ENCODE measurements around the gene ARHGAP8.

ARHGAP8 gene
- long read RNA-seq, partial matches to known transcripts: 0 of 5 reads
- long read RNA-seq, other reads (novel, unspliced or antisense): 5 of 5 reads

DNA sequence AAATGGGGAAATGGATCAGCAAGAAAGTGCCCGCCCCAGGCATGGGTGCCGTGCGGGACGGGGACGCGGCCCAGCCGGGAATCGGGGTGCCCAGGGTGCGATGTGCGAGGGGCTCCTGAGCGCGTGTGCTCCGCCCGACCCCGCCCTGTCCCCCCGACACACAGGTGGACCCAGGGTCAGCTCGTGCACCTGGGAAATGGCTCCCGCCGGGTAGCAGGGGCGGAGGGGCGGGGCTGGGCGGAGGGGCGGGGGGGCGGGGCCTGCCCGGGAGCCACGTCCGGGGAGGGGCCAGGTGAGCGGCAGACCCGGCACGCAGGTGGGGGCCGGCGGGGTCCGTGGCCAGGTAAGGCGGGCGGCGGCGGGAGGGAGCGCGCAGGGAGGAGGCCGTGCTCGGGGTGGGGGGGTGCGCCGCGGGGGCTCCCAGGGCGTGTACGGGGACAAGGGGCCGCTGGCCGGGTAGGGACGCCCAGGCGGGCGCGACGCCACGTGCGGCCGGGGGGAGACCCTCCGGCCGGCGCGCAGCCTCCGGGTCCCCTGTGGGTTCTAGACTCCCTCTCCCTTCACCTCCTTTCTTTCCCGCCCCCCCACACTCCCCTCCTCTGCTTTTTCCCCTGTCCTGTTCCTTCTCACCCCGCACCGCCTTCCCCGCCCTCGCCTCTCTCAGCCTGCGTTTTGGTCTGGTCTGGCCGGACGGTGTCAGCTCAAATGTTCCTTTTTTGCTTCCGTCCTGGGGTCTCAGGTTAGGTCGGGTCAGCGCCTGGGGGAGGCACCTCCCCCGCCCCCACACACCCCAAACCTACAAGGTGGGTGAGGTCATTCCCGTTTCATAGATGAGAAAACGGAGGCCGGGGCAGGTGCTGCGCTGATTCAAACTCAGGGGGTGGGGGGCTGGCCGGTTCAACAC, at the start of gene ARHGAP8:
Gene ARHGAP8, plus strand, starts transcription at position 291 of the 904 bp plus-strand sequence. CDS start 33,953 bp downstream, outside the sequence.
- peaks cover 28% of the 10 kb centered on the region for H3K27me3 ChIP-seq (ENCODE audit: insufficient read depth, poor library complexity, severe bottlenecking)

DNA sequence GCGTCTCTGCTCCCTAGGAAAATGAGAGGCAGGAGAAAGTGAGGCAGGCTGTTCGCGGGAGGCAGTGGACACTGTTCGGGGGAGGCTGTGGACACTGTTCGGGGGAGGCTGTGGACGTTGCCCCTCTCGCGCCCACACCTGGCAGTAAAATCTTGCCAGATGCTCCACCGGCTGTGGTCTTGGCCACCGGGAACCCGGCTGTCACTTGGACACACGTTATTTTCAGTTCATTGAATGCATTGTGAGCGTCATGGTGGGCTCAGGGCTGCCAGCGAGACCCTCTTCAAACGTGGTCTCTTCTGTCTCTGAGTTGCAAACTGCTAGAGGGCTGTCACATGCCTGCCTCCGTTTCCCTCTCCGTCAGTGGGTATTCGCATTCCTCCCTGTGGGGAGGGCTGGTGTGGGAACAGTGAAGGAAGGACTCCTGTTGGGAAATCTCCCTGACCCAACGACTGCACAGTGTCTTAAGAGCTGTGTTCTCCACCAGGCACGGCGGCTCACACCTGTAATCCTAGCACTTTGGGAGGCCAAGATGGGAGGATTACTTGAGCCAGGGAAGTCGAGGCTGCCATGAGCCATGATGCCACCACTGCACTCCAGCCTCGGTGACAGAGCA, 49.0 kb upstream of the ARHGAP8 start:
- TF ChIP-seq GABPA (IDR thresholded peaks at IDR 0.05; ENCODE audit: low read depth) (no peak), SPI1 (IDR thresholded peaks at IDR 0.05; ENCODE audit: borderline replicate concordance, low read depth) (no peak), POLR2AphosphoS5 (IDR thresholded peaks at IDR 0.05; ENCODE audit: low read depth) (no peak)
- TF ChIP-seq, protein P1, sequence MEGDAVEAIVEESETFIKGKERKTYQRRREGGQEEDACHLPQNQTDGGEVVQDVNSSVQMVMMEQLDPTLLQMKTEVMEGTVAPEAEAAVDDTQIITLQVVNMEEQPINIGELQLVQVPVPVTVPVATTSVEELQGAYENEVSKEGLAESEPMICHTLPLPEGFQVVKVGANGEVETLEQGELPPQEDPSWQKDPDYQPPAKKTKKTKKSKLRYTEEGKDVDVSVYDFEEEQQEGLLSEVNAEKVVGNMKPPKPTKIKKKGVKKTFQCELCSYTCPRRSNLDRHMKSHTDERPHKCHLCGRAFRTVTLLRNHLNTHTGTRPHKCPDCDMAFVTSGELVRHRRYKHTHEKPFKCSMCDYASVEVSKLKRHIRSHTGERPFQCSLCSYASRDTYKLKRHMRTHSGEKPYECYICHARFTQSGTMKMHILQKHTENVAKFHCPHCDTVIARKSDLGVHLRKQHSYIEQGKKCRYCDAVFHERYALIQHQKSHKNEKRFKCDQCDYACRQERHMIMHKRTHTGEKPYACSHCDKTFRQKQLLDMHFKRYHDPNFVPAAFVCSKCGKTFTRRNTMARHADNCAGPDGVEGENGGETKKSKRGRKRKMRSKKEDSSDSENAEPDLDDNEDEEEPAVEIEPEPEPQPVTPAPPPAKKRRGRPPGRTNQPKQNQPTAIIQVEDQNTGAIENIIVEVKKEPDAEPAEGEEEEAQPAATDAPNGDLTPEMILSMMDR (IDR thresholded peaks at IDR 0.05; ENCODE audit: insufficient read depth, low read length): no peak
- TF ChIP-seq, protein P2, sequence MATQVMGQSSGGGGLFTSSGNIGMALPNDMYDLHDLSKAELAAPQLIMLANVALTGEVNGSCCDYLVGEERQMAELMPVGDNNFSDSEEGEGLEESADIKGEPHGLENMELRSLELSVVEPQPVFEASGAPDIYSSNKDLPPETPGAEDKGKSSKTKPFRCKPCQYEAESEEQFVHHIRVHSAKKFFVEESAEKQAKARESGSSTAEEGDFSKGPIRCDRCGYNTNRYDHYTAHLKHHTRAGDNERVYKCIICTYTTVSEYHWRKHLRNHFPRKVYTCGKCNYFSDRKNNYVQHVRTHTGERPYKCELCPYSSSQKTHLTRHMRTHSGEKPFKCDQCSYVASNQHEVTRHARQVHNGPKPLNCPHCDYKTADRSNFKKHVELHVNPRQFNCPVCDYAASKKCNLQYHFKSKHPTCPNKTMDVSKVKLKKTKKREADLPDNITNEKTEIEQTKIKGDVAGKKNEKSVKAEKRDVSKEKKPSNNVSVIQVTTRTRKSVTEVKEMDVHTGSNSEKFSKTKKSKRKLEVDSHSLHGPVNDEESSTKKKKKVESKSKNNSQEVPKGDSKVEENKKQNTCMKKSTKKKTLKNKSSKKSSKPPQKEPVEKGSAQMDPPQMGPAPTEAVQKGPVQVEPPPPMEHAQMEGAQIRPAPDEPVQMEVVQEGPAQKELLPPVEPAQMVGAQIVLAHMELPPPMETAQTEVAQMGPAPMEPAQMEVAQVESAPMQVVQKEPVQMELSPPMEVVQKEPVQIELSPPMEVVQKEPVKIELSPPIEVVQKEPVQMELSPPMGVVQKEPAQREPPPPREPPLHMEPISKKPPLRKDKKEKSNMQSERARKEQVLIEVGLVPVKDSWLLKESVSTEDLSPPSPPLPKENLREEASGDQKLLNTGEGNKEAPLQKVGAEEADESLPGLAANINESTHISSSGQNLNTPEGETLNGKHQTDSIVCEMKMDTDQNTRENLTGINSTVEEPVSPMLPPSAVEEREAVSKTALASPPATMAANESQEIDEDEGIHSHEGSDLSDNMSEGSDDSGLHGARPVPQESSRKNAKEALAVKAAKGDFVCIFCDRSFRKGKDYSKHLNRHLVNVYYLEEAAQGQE (IDR thresholded peaks at IDR 0.05; ENCODE audit: insufficient replicate concordance, low read depth): no peak
- Histone ChIP-seq H3K27me3 (ENCODE audit: insufficient read depth, poor library complexity, severe bottlenecking) (no peaks in the 10 kb centered on the region), H3K4me3 (replicated peaks; ENCODE audit: insufficient read depth, low read length) (peak overlapping the region; percentile 60), H3K27ac (replicated peaks) (no peak overlapping the region)
- no peak for DNase-seq (ENCODE audit: low read depth in 1 of 2, low spot score in 1 of 2)

More for the DNA sequence above, at the start of gene ARHGAP8:
- no peak for DNase-seq (ENCODE audit: low read depth in 1 of 2, low spot score in 1 of 2)
- Histone ChIP-seq H3K4me3 (replicated peaks; ENCODE audit: insufficient read depth, low read length) (no peak within 1 kb of the TSS), H3K27ac (replicated peaks) (no peak within 1 kb of the TSS)
- TF ChIP-seq SPI1 (IDR thresholded peaks at IDR 0.05; ENCODE audit: borderline replicate concordance, low read depth): no peak

DNA sequence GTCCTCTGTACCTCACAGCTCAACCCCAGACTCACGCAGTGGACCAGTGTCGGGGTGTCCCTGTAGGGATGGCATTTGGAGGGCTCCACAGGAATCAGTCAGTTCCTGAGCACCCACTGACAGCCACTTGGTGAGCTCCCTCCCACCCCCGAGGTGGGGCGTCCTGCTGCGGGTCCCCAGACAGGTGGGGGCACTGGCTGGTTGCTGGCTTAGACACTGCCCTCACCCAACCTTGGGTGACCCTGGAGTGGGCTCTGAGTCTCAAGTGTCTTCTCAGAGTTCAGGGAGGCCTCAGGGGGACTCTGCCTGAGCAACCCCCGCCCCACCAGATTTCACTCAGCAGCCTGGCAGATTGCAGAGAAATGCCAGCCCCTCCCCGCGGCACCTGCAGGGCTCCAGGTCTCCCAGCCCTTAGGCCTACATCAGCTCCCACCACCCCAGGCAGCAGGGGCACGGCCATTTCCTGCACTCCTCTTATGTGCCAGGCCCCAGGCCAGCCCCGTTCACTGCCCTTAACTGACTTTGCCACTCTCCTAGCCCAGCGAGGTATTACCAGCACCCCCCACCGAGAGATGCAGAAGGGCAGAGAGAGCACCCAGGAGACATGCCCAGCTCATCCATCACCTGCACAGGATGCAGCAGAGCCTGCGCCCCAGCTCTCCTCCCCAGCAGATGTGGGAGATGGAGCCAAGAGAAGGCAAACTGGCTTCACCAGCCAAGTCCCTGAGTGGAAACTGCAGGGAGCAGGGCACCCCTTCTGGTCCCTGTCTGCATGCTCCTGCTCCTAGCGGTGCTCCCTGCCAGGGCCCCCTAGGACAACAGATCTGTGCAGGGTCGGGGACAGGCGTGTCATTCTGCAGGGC, 48.0 kb upstream of the ARHGAP8 start:
- Histone ChIP-seq H3K27me3 (ENCODE audit: insufficient read depth, poor library complexity, severe bottlenecking) (no peaks in the 10 kb centered on the region), H3K27ac (replicated peaks) (no peak overlapping the region), H3K4me3 (replicated peaks; ENCODE audit: insufficient read depth, low read length) (no peak overlapping the region)
- DNase-seq (ENCODE audit: low read depth in 1 of 2, low spot score in 1 of 2): no peak
- TF ChIP-seq, protein P2 (IDR thresholded peaks at IDR 0.05; ENCODE audit: insufficient replicate concordance, low read depth): no peak
- TF ChIP-seq SPI1 (IDR thresholded peaks at IDR 0.05; ENCODE audit: borderline replicate concordance, low read depth) (no peak), GABPA (IDR thresholded peaks at IDR 0.05; ENCODE audit: low read depth) (no peak), POLR2AphosphoS5 (IDR thresholded peaks at IDR 0.05; ENCODE audit: low read depth) (no peak)
- TF ChIP-seq, protein P1 (IDR thresholded peaks at IDR 0.05; ENCODE audit: insufficient read depth, low read length): no peak

Data from HL-60 (cell line).